HUES48 (cell line): ENCODE measurements around the gene HSFY1.
"Not testable (repeated sequence)": the region's sequence is repeated elsewhere in the genome, so short reads cannot be mapped to it uniquely, and the experiment has no call there.

Experiments used
- H3K27ac ChIP-seq: one replicate; pipeline ENCODE4 v1.7.0; 2013; ENCODE audit warnings: low read depth, low read length, inconsistent platforms
- H3K27me3 ChIP-seq: 2 replicates; pipeline ENCODE4 v1.6.1; 2013; ENCODE audit warnings: mild to moderate bottlenecking, low read length; ENCODE audit not compliant: control insufficient read depth, insufficient read depth
- H3K36me3 ChIP-seq: 2 replicates; pipeline ENCODE4 v1.6.1; 2013; ENCODE audit warnings: low read length; ENCODE audit not compliant: control insufficient read depth, insufficient read depth
- H3K4me1 ChIP-seq: 2 replicates; pipeline ENCODE4 v1.6.1; 2013; ENCODE audit warnings: mild to moderate bottlenecking, low read length; ENCODE audit not compliant: control insufficient read depth, insufficient read depth
- H3K4me3 ChIP-seq: 2 replicates; pipeline ENCODE4 v1.5.1; 2013; ENCODE audit warnings: mild to moderate bottlenecking, low read depth, low read length
- H3K9ac ChIP-seq: 2 replicates; pipeline ENCODE4 v1.6.1; 2013; ENCODE audit warnings: mild to moderate bottlenecking, low read depth, low read length, moderate library complexity
- H3K9me3 ChIP-seq: 2 replicates; pipeline ENCODE4 v1.6.1; 2013; ENCODE audit warnings: low read length; ENCODE audit not compliant: control insufficient read depth, insufficient read depth

Gene HSFY1

GRCh38 chrY:18546420-18546819, at the start of gene HSFY1:
Gene HSFY1 (plus strand): TSS chrY:18546720. CDS start chrY:18546788, 68 bp downstream.
- not testable (repeated sequence) for H3K4me1 ChIP-seq, H3K9ac ChIP-seq, H3K4me3 ChIP-seq, H3K9me3 ChIP-seq, H3K36me3 ChIP-seq, H3K27ac ChIP-seq, H3K27me3 ChIP-seq

GRCh38 chrY:18504266-18504665, 42.3 kb upstream of the HSFY1 start:
- not testable (repeated sequence) for H3K36me3 ChIP-seq

GRCh38 chrY:18530995-18531655, 15.4 kb upstream of the HSFY1 start:
- not testable (repeated sequence) for H3K4me1 ChIP-seq, H3K27ac ChIP-seq, H3K9ac ChIP-seq, H3K9me3 ChIP-seq, H3K36me3 ChIP-seq, H3K4me3 ChIP-seq, H3K27me3 ChIP-seq

More at GRCh38 chrY:18504266-18504665, 42.3 kb upstream of the HSFY1 start:
- not testable (repeated sequence) for H3K4me3 ChIP-seq, H3K27me3 ChIP-seq, H3K9ac ChIP-seq, H3K27ac ChIP-seq, H3K9me3 ChIP-seq, H3K4me1 ChIP-seq

- not testable (repeated sequence) for H3K27me3 ChIP-seq, H3K4me1 ChIP-seq, H3K4me3 ChIP-seq, H3K9me3 ChIP-seq, H3K27ac ChIP-seq, H3K36me3 ChIP-seq, H3K9ac ChIP-seq
These were observed 7.6 kb upstream of the HSFY1 start for GRCh38 chrY:18538952-18539351.

- not testable (repeated sequence) for H3K4me3 ChIP-seq, H3K4me1 ChIP-seq, H3K9ac ChIP-seq, H3K27me3 ChIP-seq, H3K9me3 ChIP-seq, H3K27ac ChIP-seq, H3K36me3 ChIP-seq
These were observed 6.6 kb downstream of the HSFY1 start for GRCh38 chrY:18553132-18553531.

GRCh38 chrY:18565915-18566314, 19.4 kb downstream of the HSFY1 start:
- H3K9ac ChIP-seq, H3K27me3 ChIP-seq, H3K4me1 ChIP-seq, H3K4me3 ChIP-seq, H3K27ac ChIP-seq, H3K9me3 ChIP-seq, H3K36me3 ChIP-seq: not testable (repeated sequence)
